Measurements from ENCODE around the gene DNAJC1. TPM values are rescaled to one million over a fixed set of nuclear protein-coding genes. Genes with fewer than 3 reads are reported as not detected.

DNAJC1 gene
- total RNA-seq, 1 experiment from 2014 or later, result 19.1 TPM

- BruUV-seq (replicated peaks), result no TSS peak
- CTCF ChIA-PET, result no interaction called here
- Histone ChIP-seq H3F3A (ENCODE audit: insufficient read depth, low read depth) (no peaks in the 10 kb centered on the region), H3K9me3 (ENCODE audit: insufficient read depth, low read depth) (no peaks in the 10 kb centered on the region), H3K36me3 (ENCODE audit: low read depth) (no peaks in the 10 kb centered on the region), H3K27ac (no peak overlapping the region), H3K79me2 (ENCODE audit: low read depth) (no peaks in the 10 kb centered on the region), H3K4me2 (no peak overlapping the region), H4K20me1 (ENCODE audit: insufficient read depth) (no peaks in the 10 kb centered on the region), H3K4me1 (replicated peaks; ENCODE audit: insufficient read depth) (no peaks in the 10 kb centered on the region), H2AFZ (no peak overlapping the region), H3K27me3 (ENCODE audit: insufficient read depth, low read depth) (no peaks in the 10 kb centered on the region), H3K4me3 (no peak overlapping the region), H3K9me2 (ENCODE audit: insufficient read depth) (no peaks in the 10 kb centered on the region)
- intact Hi-C loops (cut with micrococcal nuclease; ENCODE audit: unreplicated experiment), result no loop called here
- DNase-seq, result no peak
- TF ChIP-seq EZH2 (IDR thresholded peaks at IDR 0.05; ENCODE audit: low read depth) (no peak), CTCF (conservative IDR thresholded peaks at IDR 0.05) (no peak)
- POLR2A ChIA-PET (ENCODE audit: unreplicated experiment), result no interaction called here
These were observed 249.0 kb downstream of the DNAJC1 start for GRCh38 chr10:21754410-21755011.

DNA sequence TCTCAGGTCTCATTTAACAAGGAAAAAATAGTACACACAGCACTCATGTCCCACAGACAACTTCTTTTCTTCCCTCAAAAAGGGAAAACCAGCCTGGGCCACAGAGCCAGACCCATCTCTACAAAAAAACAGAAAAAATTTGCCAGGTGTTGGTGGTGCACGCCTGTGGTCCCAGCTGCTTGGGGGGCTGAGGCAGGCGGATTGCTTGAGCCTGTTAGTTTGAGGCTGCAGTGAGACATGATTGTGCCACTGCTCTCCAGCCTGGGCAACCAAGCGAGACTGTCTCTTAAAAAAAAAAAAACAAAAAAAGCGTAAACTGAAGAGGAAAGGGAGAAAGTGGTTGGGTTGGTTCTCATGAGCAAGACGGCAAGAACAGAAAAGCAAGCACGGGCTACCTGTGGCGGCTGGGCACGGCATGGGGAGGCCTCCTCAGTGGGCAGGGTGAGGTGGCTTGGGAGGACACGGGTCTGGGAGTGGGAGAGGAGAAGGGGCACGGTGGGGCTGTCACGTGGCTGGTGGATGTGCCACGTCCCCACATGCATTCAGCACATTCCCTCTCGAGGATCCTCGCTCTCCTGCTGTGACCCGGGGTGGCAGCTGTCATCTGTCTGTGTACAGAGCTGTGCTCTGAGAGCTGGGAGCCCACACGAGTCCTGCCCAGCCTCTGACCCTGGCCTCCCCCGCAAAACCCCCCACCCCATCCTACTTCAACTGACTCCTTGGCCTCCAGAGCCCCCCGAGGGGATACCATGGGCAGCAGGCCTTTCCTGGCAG lies 249.8 kb downstream of the DNAJC1 start:
- no TSS peak for BruUV-seq (replicated peaks)
- CTCF ChIA-PET, result no interaction called here
- Histone ChIP-seq H3K4me3 (no peak overlapping the region), H3K4me1 (replicated peaks; ENCODE audit: insufficient read depth) (no peaks in the 10 kb centered on the region), H3K9me2 (ENCODE audit: insufficient read depth) (no peaks in the 10 kb centered on the region), H3K36me3 (ENCODE audit: low read depth) (no peaks in the 10 kb centered on the region), H2AFZ (no peak overlapping the region), H3F3A (ENCODE audit: insufficient read depth, low read depth) (no peaks in the 10 kb centered on the region), H3K79me2 (ENCODE audit: low read depth) (no peaks in the 10 kb centered on the region), H3K4me2 (no peak overlapping the region), H3K27ac (no peak overlapping the region), H4K20me1 (ENCODE audit: insufficient read depth) (no peaks in the 10 kb centered on the region), H3K27me3 (ENCODE audit: insufficient read depth, low read depth) (no peaks in the 10 kb centered on the region), H3K9me3 (ENCODE audit: insufficient read depth, low read depth) (no peaks in the 10 kb centered on the region)
- intact Hi-C loops (cut with micrococcal nuclease; ENCODE audit: unreplicated experiment), result no loop called here
- POLR2A ChIA-PET (ENCODE audit: unreplicated experiment), result no interaction called here
- no peak for TF ChIP-seq EZH2 (IDR thresholded peaks at IDR 0.05; ENCODE audit: low read depth)
- no peak for TF ChIP-seq CTCF (conservative IDR thresholded peaks at IDR 0.05)
- no peak for DNase-seq

GRCh38 chr10:21751341-21752310 lies 251.9 kb downstream of the DNAJC1 start:
- Histone ChIP-seq H3K4me2 (no peak overlapping the region), H3F3A (ENCODE audit: insufficient read depth, low read depth) (no peaks in the 10 kb centered on the region), H3K4me1 (replicated peaks; ENCODE audit: insufficient read depth) (no peaks in the 10 kb centered on the region), H3K9me2 (ENCODE audit: insufficient read depth) (no peaks in the 10 kb centered on the region), H4K20me1 (ENCODE audit: insufficient read depth) (no peaks in the 10 kb centered on the region), H3K27ac (no peak overlapping the region), H3K9me3 (ENCODE audit: insufficient read depth, low read depth) (no peaks in the 10 kb centered on the region), H3K4me3 (no peak overlapping the region), H3K79me2 (ENCODE audit: low read depth) (no peaks in the 10 kb centered on the region), H2AFZ (no peak overlapping the region), H3K36me3 (ENCODE audit: low read depth) (no peaks in the 10 kb centered on the region), H3K27me3 (ENCODE audit: insufficient read depth, low read depth) (no peaks in the 10 kb centered on the region)
- CTCF ChIA-PET, result interaction anchor here (0.6 to 0.7 kb wide), 2 partner anchors 202 to 1062 kb away, joined by 3 read pairs; no protein-coding TSS in a partner anchor
- no TSS peak for BruUV-seq (replicated peaks)
- DNase-seq, result peak; percentile 40 to 44
- POLR2A ChIA-PET (ENCODE audit: unreplicated experiment), result interaction anchor here (0.6 kb wide), 2 partner anchors 79 to 352 kb away, joined by 4 read pairs; no protein-coding TSS in a partner anchor
- TF ChIP-seq EZH2 (IDR thresholded peaks at IDR 0.05; ENCODE audit: low read depth), result no peak
- no peak for TF ChIP-seq CTCF (conservative IDR thresholded peaks at IDR 0.05)
- intact Hi-C loops (cut with micrococcal nuclease; ENCODE audit: unreplicated experiment), result no loop called here
